MV-4-11 (cell line): ENCODE results near the gene RNF130.

Source experiments
- DNase-seq: peaks from one replicate; lab custom pipeline; 2025; lab: John Stamatoyannopoulos, UW

RNF130 gene

GRCh38 chr5:180084638-180085561, 13.3 kb upstream of the RNF130 start:
- peak; percentile 72 for DNase-seq

DNA sequence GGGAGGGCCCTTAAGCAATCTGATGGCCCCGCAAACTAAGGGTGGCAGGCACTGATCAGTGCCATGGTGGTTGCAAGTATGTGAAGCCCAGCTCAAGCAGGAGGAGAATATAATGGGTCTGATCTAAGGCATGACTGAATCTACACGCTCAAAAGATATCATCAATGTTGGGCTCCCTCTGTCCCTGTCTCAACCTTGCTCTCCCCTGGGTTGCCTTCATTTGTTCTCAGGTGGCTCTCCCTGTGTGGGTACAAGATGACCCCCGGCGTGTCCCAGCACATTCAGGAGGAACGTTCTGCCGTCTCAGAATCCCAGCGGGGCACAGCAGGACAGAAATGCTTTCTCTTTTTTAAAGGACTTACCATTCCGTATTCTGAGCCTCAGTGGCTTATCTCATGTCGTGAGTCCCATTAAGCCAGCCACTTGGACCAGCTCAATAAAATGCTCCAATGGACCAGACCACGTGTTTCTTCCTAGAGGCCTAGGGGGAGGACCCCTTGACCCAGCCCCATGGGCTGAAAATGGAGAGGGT, 12.0 kb upstream of the RNF130 start:
- DNase-seq: no peak

GRCh38 chr5:180082633-180083420, 11.3 kb upstream of the RNF130 start:
- DNase-seq: no peak

- DNase-seq: no peak
These were observed 9.9 kb upstream of the RNF130 start for GRCh38 chr5:180081481-180081880.

GRCh38 chr5:180080486-180081280, 9.1 kb upstream of the RNF130 start:
- no peak for DNase-seq

DNA sequence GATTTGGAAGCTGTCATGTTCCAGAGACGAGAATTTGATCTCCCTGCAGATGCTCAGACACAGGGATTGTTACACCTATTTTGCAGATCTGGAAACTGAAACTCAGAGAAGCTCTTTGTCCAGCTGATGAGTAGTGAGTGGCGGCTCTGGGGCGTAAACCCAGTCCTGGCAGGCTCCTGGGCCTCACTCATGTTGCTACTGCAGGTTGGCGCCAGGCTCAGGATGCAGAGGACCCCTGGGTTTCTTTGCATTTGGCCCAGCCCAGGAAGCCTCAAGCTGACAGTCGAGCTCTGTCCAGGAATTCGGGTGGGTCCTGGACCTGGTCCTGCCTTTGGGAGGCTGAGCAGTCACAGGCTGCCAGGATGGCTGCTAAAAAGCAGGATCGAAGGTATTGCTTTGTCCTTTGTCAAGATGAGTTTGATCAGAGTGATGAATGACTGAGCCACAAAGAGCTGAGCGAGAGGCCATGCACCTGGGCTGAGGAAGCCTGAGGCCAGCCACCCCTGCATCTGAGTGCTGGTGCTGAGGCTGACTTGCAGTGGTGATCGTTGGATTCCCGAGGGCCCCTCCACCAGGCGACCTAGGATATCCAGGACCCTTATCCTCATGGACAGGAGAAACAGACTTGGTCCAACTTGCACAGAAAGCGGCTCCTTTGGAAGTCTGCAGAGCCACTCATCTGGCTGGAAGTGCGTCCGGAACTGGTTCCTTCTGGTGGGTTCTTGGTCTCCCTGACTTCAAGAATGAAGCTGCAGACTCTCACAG, 8.3 kb upstream of the RNF130 start:
- no peak for DNase-seq

DNA sequence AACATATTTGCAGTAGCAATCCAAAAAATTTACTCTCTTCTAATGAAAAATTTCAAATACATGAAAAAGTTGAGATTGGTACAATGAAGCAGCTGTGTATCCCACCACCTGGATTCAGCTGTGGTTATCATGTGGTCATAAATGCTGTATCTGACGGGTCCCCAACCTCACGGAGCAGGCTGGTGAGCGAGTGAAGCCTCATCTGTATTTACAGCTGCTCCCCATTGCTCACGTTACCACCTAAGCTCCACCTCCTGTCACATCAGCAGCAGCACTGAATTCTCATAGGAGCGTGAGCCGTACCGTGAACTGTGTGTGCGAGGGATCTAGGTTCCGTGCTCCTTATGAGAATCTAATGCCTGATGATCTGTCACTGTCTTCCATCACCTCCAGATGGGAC, 6.8 kb upstream of the RNF130 start:
- no peak for DNase-seq

DNA sequence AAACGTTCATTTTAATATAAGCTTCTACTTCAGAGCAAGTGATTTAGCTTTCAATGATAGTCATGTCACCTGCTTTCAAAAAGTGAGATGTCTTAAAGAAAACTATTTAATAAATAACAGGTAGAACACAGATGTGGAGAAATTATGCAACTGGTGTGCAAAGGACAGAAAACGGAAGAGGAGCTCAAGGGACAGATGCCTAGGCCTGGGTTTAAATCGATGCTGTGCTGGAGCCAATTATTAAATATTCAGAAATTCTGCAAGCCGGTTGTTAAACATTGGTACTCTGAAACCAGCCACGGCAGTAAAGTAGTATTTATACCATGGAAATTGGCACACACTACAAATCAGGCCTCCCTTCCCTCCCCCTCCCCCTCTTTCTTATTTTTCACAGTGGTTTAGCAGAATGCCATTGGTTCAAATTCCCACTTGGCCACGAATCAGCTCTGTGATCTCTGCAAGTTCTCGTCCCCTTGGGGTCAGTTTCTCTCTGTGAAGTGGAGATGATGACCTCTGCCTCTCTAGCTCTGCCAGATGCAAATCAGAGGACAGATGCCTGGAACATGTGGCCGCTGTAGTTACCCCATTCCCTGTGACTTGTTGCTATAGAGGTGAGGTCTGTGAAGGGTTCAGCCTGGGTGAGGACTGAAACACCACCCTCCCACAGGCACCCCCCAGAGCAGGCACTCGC, 6.2 kb upstream of the RNF130 start:
- no peak for DNase-seq

- DNase-seq: no peak
These were observed 4.1 kb upstream of the RNF130 start for GRCh38 chr5:180075703-180076102.

- DNase-seq: no peak
These were observed 2.9 kb upstream of the RNF130 start for GRCh38 chr5:180074462-180074861.

DNA sequence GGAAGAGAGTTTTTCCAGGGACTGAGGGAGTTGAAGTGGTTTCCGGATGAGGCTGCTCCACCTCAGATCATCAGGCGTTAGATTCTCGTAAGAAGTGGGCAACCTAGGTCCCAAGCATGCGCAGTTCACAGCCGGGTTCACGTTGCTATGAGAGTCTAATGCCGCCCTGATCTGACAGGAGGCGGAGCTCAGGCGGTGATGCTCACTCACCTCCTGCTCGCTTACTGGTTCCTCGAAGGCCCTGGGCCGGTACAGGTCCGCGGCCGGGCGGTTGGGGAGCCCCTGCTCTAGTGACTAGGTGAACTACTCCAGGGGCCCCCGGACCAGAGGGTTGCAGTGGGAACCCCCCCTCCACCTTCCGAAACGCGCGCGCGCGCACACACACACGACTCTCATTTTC, 997 bp upstream of the RNF130 start:
- no peak for DNase-seq

DNA sequence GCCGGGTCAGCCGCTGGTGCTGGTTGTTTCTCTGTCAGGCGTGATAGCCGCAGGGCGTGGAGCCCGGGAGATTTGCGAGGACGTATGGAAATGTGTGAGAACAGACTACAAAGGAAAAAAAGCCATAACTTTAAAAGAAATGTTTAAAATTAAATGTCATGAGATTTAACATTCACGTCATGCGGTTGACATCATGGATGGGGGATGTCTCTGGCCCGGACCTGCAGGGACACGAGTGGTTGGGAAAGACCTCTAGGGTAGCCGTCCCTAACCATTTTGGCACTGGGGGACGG, 643 bp upstream of the RNF130 start:
- DNase-seq: no peak

DNA sequence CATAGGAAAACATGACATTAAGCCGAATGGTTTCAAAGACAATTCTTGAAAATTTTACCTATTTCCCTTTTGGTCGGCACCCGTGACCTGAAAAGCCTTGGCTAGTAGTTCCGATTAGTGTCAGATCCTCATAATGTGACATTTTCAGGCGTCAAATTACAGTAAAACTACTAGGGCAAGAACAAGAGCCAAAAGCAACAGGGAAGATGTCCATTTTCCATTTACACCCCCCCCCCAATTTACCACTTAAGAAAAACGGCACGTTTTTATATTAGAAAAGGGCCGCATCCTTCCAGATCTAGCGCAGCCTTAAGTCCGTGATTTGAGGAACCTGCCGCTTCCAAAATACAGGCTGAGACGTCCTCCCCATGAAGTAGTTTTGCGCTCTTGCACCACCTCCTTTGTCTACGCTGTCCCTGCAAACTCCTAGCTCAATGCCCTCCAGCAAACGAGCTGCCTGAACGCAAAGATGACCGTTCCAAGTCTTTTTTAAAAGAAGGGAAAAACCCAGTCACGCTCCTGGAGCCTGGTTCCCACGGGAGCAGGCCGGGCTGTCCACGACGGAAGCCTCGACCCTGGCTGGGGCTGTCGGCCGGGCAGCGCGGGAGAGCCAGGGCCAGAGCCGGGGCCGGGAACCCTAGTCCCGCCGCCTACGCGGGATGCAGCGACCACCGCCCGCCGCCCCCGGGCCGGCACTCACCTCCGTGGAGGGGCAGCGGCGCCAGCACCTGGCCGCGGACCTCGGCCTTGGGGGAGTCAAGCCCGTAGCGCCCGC, 616 bp downstream of the RNF130 start:
- peak; percentile 50 for DNase-seq

- DNase-seq: peak; percentile 99
These were observed 1.8 kb downstream of the RNF130 start for GRCh38 chr5:180069589-180070247.

DNA sequence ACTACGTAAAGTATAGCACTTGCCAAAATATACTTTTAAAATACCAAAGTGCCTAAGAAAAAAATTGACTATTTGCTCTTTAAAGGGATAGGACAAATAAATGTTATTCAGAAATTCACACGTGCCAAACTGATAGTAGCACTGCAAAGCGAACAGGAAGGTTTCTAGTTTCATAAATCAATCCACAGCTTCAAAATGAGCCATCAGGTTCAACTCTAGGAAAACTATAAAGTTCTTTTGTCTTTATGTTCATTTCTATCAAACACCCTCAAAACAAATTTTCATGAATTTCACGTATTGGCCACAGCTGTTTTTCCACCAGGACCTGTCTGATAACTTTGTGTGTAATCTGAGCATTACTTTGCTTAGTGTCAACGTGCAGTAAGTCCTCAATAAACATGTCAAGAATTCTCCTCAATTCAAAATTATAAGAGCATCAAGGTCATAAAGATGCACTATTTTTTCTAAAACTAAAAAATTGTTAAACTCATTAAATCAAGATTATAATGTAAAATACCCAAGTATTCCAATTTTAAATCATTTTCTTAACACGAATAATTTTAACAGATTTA, 3.0 kb downstream of the RNF130 start:
- DNase-seq: no peak

DNA sequence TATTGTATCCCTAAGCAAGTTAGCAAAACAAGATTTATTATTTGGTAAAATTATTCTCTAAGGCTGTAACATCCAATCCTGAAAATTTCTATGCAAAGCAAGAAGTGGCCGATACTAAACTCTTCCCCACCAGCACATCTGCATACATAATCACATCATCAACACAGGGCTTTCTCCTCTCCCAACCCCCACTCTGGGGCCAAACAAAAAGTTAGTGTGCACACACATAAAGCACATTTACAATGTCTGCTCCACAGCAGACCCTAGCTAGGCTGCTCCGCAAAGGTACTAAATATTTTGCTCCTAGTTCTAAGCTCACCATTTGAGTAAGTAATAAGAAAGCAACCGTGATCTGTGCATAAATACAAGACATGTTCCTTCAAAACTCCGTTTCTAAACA, 3.6 kb downstream of the RNF130 start:
- no peak for DNase-seq

DNA sequence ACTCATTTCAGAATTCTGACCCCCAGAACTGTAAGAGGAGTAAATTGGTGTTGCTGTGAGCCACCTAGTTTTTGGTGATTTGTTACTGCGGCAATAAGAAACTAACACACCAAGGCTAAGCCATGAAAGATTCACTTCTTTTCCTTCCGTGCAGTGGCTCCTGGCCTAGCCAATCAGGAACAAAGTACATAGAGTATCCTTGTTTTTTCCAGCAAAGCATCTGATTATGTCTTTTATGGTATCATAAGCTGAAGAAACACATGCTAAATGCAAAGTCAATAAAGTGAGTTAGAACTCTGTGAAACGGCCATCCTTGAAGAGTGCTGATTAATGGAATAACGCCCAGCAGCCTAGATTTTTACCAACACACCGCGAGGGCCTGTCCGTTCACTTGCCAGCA, 11.4 kb downstream of the RNF130 start:
- no peak for DNase-seq

- no peak for DNase-seq
These were observed 12.2 kb downstream of the RNF130 start for GRCh38 chr5:180059326-180059725.

- no peak for DNase-seq
These were observed 15.4 kb downstream of the RNF130 start for GRCh38 chr5:180056153-180056552.
